HCT116 (cell line): Measurements from ENCODE around the gene NOC4L. TPM values are rescaled to one million over a fixed set of nuclear protein-coding genes. Genes with fewer than 3 reads are reported as not detected.

Source experiments
- ATAC-seq: fragments of 200-7000 bp; cut with Tn5 transposase; 2 replicates; pipeline ENCODE4 v1.9.1; 2020; ENCODE audit warnings: mild to moderate bottlenecking, moderate library complexity
- BruUV-seq: library from RNA; stranded (reverse); fragments of 400-500 nt; replicated peaks from 2 replicates; lab custom pipeline; 2021; lab: Mats Ljungman, UMichigan
- CTCF ChIA-PET: fragments of 300-600 bp; sonication (Branson Sonifier 250); formaldehyde crosslinking; loops from one replicate; lab custom pipeline; 2021; ENCODE audit warnings: antibody characterized with exemption; lab: Charles Lee
- POLR2A ChIA-PET: fragments of 300-600, 350-600 bp; sonication (Branson Sonifier 250); formaldehyde crosslinking; loops from one replicate; lab custom pipeline; 2021; ENCODE audit warnings: antibody characterized with exemption; lab: Charles Lee
- RAD21 ChIA-PET, 2 experiments: fragments of 300-600 bp; sonication (Branson Sonifier 250); formaldehyde crosslinking; loops; one replicate each; lab custom pipeline; 2023; ENCODE audit warnings: low total read pairs in 2 of 2; ENCODE audit not compliant: uncharacterized antibody in 2 of 2, unreplicated experiment in 2 of 2, low non-redundant PET in 1 of 2; lab: Charles Lee
- DNase-seq: peaks from one replicate; pipeline ENCODE4 v3.0.0-alpha.2; 2010; ENCODE audit warnings: low read depth, low spot score
- H2AFZ ChIP-seq: fragments of 200-600 bp; shearing (Covaris generic), sonication (generic); 2 replicates; pipeline ENCODE4 v1.6.1; 2017; ENCODE audit warnings: low read depth, mixed run types, mixed read lengths, antibody characterized with exemption, low read length; ENCODE audit not compliant: poor library complexity, severe bottlenecking
- H3K27ac ChIP-seq: 2 replicates; pipeline ENCODE4 v1.5.1; 2012; ENCODE audit warnings: low read depth, low read length
- H3K27me3 ChIP-seq: fragments of 200-600 bp; sonication (generic); 2 replicates; pipeline ENCODE4 v1.6.1; 2016; ENCODE audit warnings: mixed run types, low read length, mixed read lengths; ENCODE audit not compliant: insufficient read depth
- H3K36me3 ChIP-seq, 2 experiments: fragments of 200-500 bp in 1 of 2; fragments of 200-600 bp in 1 of 2; sonication (Bioruptor generic) in 1 of 2; sonication (generic) in 1 of 2; 2 replicates each; pipeline versions ENCODE4 v1.5.1 to v1.6.1; 2014 to 2016; ENCODE audit warnings: low read length in 2 of 2, inconsistent platforms in 1 of 2, mixed read lengths in 1 of 2, mixed run types in 1 of 2; ENCODE audit not compliant: insufficient read depth in 2 of 2, control insufficient read depth in 1 of 2
- H3K4me1 ChIP-seq, 2 experiments: fragments of 200-600 bp in 1 of 2; sonication (generic) in 1 of 2; 2 replicates each; pipeline versions ENCODE4 v1.5.1 to v1.6.1; 2012 to 2017; ENCODE audit warnings: low read length in 2 of 2, inconsistent platforms in 1 of 2, mild to moderate bottlenecking in 1 of 2, mixed read lengths in 1 of 2, mixed run types in 1 of 2, moderate library complexity in 1 of 2; ENCODE audit not compliant: insufficient read depth in 2 of 2, control insufficient read depth in 1 of 2
- H3K4me2 ChIP-seq: fragments of 200-600 bp; sonication (generic); 2 replicates; pipeline ENCODE4 v1.6.1; 2017; ENCODE audit warnings: mixed run types, low read length, mixed read lengths
- H3K4me3 ChIP-seq, 2 experiments: fragments of 200-600 bp in 1 of 2; sonication (generic) in 1 of 2; replicated peaks in 1 of 2; 2 replicates each; pipeline ENCODE4 v1.5.1; 2011 to 2016; ENCODE audit warnings: low read length in 2 of 2, control low read depth in 1 of 2, low read depth in 1 of 2, mild to moderate bottlenecking in 1 of 2, mixed read lengths in 1 of 2, mixed run types in 1 of 2
- H3K79me2 ChIP-seq: fragments of 200-600 bp; sonication (generic); 2 replicates; pipeline ENCODE4 v1.6.1; 2017; ENCODE audit warnings: mild to moderate bottlenecking, mixed run types, low read length, moderate library complexity, mixed read lengths; ENCODE audit not compliant: insufficient read depth
- H3K9ac ChIP-seq: fragments of 200-600 bp; sonication (generic); 2 replicates; pipeline ENCODE4 v1.6.1; 2016; ENCODE audit warnings: low read length, mixed read lengths
- H3K9me2 ChIP-seq: fragments of 200-600 bp; sonication (generic), shearing (Covaris generic); 2 replicates; pipeline ENCODE4 v1.6.1; 2017; ENCODE audit warnings: mixed run types, mild to moderate bottlenecking, moderate library complexity; ENCODE audit not compliant: insufficient read depth
- H3K9me3 ChIP-seq, 2 experiments: fragments of 200-500 bp in 1 of 2; fragments of 200-600 bp in 1 of 2; sonication (Bioruptor generic) in 1 of 2; sonication (generic) in 1 of 2; 2 replicates each; pipeline ENCODE4 v1.6.1; 2014 to 2017; ENCODE audit warnings: low read length in 2 of 2, mixed read lengths in 2 of 2, inconsistent platforms in 1 of 2, low read depth in 1 of 2, mild to moderate bottlenecking in 1 of 2, mixed run types in 1 of 2, moderate library complexity in 1 of 2; ENCODE audit not compliant: control insufficient read depth in 1 of 2, insufficient read depth in 1 of 2
- H4K20me1 ChIP-seq: fragments of 200-600 bp; sonication (generic), shearing (Covaris generic); 2 replicates; pipeline ENCODE4 v1.6.1; 2017; ENCODE audit warnings: mixed run types, mild to moderate bottlenecking, moderate library complexity; ENCODE audit not compliant: insufficient read depth
- ATF3 ChIP-seq: IDR thresholded peaks from 2 replicates; pipeline ENCODE4 v1.6.1; 2012
- CEBPB ChIP-seq: IDR thresholded peaks from 2 replicates; pipeline ENCODE4 v1.6.1; 2012; ENCODE audit warnings: low read depth
- EGR1 ChIP-seq: IDR thresholded peaks from 2 replicates; pipeline ENCODE4 v1.6.1; 2012; ENCODE audit warnings: low read depth
- ELF1 ChIP-seq: IDR thresholded peaks from 2 replicates; pipeline ENCODE4 v1.6.1; 2012; ENCODE audit warnings: low read depth, borderline replicate concordance
- FOSL1 ChIP-seq: IDR thresholded peaks from 2 replicates; pipeline ENCODE4 v1.6.1; 2012; ENCODE audit warnings: low read depth
- JUND ChIP-seq: IDR thresholded peaks from 2 replicates; pipeline ENCODE4 v1.6.1; 2012
- POLR2A ChIP-seq: IDR thresholded peaks from 2 replicates; pipeline ENCODE4 v1.7.0; 2011; ENCODE audit warnings: borderline replicate concordance; ENCODE audit not compliant: insufficient read depth, insufficient read length; ENCODE audit errors: extremely low read depth
- POLR2AphosphoS5 ChIP-seq: IDR thresholded peaks from 2 replicates; pipeline ENCODE4 v1.6.1; 2011; ENCODE audit warnings: mild to moderate bottlenecking, low read depth, low read length, moderate library complexity
- RAD21 ChIP-seq: IDR thresholded peaks from 2 replicates; pipeline ENCODE4 v1.6.1; 2012; ENCODE audit warnings: low read depth, mild to moderate bottlenecking
- SIN3A ChIP-seq: IDR thresholded peaks from 2 replicates; pipeline ENCODE4 v1.6.1; 2012; ENCODE audit warnings: low read depth
- SP1 ChIP-seq: IDR thresholded peaks from 2 replicates; pipeline ENCODE4 v1.6.1; 2012; ENCODE audit warnings: low read depth
- SRF ChIP-seq: IDR thresholded peaks from 2 replicates; pipeline ENCODE4 v1.6.1; 2012; ENCODE audit warnings: low read depth
- ZNF274 ChIP-seq: fragments of 200-500 bp; sonication (Bioruptor generic); IDR thresholded peaks from 2 replicates; pipeline ENCODE4 v1.6.1; 2014; ENCODE audit warnings: mild to moderate bottlenecking, low read depth, low read length, inconsistent platforms
- intact Hi-C: fragments of 100-400 bp; cut with micrococcal nuclease; formaldehyde crosslinking; loops from 2 replicates; pipeline ENCODE4 v1.10.0; 2022
- total RNA-seq: library from RNA; stranded (reverse); gene quantifications from one replicate; pipeline ENCODE4 v1.2.1, GENCODE V29; 2021; ENCODE audit not compliant: unreplicated experiment
- TF ChIP-seq, protein P1 (sequence below): IDR thresholded peaks from 2 replicates; pipeline ENCODE4 v1.6.1; 2012; ENCODE audit warnings: low read depth

The NOC4L gene
- total RNA-seq, 1 experiment from 2014 or later: 47.6 TPM

DNA sequence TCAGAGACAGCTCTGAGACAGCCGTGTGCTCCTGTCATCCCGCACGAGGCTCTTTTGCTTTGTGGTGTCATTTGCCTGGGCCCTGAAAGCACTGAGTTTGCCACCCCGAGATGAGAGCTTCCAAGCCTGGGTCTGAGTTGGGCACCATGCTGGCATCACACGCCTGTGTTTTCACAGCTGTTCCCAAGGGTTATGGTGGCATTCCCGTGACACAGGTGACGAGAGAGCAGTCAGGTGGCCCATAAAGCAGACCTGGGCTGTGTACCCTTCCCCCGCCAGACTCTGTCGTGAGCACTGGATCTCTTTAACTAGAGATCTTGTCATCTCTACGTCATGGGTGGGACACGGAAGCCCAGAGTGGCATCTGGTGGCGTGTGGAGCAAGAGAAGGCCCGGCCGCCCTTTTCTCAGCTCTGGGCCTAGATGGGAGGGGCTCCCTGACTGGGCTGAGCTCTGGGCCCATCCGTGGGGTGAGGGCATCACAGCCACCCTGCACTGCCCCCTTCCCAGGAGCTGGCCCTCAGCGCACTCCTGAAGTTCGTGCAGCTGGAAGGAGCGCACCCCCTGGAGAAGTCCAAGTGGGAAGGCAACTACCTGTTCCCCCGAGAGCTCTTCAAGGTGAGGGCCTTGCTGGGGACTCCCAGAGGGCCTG is 2.6 kb downstream of the NOC4L start:
- H3K79me2 ChIP-seq: peaks cover 58% of the 10 kb centered on the region
- H4K20me1 ChIP-seq: no peaks in the 10 kb centered on the region
- peaks cover 12 to 18% of the 10 kb centered on the region in 2 experiments; a peak in 3 of 4 replicates for H3K4me1 ChIP-seq
- no peak overlapping the region for H3K4me3 ChIP-seq
- BruUV-seq: no TSS peak
- ChIA-PET RAD21 (no interaction called here), CTCF (no interaction called here), POLR2A (no interaction called here)
- H3K9ac ChIP-seq: no peak overlapping the region
- no peak for ATAC-seq
- H3K36me3 ChIP-seq: peaks cover 2 to 21% of the 10 kb centered on the region in 2 experiments; a peak in 3 of 4 replicates
- DNase-seq: no peak
- TF ChIP-seq ATF3: no peak
- TF ChIP-seq ZNF274: no peak
- no peak for TF ChIP-seq SP1
- TF ChIP-seq SIN3A: no peak
- TF ChIP-seq FOSL1: no peak
- TF ChIP-seq POLR2AphosphoS5: no peak
- TF ChIP-seq SRF: no peak
- no peak for TF ChIP-seq ELF1
- intact Hi-C loops: no loop called here
- no peak overlapping the region for H3K4me2 ChIP-seq
- H2AFZ ChIP-seq: no peak overlapping the region
- H3K9me3 ChIP-seq: no peaks in the 10 kb centered on the region
- no peak overlapping the region for H3K27ac ChIP-seq
- no peaks in the 10 kb centered on the region for H3K9me2 ChIP-seq
- no peaks in the 10 kb centered on the region for H3K27me3 ChIP-seq

DNA sequence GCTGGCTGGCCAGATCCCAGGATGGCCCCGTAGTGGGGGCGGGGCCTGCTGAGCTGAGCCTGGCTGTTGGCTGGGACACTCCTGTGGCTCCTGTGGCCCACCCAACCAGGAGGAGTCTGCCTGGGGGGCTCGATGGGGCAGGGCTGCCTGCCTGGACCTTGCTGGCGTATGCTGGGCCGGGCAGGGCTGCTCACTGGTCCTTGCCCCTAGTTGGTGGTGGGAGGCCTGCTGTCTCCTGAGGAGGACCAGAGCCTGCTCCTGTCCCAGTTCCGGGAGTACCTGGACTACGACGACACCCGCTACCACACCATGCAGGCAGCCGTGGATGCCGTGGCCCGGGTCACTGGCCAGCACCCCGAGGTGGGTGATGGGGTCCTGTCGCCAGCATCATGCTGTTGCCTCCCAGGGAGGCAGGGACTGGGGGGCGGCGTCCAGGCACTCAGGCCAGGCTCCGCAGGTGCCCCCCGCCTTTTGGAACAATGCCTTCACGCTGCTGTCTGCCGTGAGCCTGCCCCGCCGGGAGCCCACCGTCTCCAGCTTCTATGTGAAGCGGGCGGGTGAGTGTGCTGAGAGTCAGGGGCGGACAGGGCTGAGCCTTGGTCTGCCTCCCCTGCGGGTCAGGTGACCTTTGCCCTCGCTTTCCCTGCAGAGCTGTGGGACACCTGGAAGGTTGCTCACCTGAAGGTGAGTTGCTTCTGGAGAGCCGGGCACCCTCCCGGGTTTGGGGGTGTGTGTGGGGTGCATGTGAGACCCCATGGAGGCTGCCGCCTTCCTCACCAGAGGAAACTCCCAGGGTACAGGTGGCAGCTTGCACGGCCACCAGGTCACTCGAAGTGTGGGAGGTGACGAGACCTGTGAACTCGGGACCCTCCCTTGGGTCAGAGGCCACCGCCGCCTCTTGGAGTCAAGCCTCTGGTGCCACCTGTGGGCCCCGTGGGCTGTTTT is 3.4 kb downstream of the NOC4L start:
- Histone ChIP-seq H3K79me2 (peaks cover 50% of the 10 kb centered on the region), H3K27me3 (no peaks in the 10 kb centered on the region), H3K4me1 (peaks cover 10 to 15% of the 10 kb centered on the region in 2 experiments; a peak in 3 of 4 replicates), H3K4me2 (no peak overlapping the region), H3K27ac (no peak overlapping the region), H2AFZ (no peak overlapping the region), H3K9ac (no peak overlapping the region), H3K36me3 (peaks cover 0 to 14% of the 10 kb centered on the region in 2 experiments; a peak in 2 of 4 replicates), H3K9me2 (no peaks in the 10 kb centered on the region), H4K20me1 (no peaks in the 10 kb centered on the region), H3K9me3 (no peaks in the 10 kb centered on the region), H3K4me3 (no peak overlapping the region)
- POLR2A ChIA-PET: no interaction called here
- CTCF ChIA-PET: no interaction called here
- intact Hi-C loops: no loop called here
- BruUV-seq: no TSS peak
- DNase-seq: no peak
- no peak for ATAC-seq
- RAD21 ChIA-PET: no interaction called here
- no peak for TF ChIP-seq ZNF274
- TF ChIP-seq CEBPB: no peak
- TF ChIP-seq, protein P1, sequence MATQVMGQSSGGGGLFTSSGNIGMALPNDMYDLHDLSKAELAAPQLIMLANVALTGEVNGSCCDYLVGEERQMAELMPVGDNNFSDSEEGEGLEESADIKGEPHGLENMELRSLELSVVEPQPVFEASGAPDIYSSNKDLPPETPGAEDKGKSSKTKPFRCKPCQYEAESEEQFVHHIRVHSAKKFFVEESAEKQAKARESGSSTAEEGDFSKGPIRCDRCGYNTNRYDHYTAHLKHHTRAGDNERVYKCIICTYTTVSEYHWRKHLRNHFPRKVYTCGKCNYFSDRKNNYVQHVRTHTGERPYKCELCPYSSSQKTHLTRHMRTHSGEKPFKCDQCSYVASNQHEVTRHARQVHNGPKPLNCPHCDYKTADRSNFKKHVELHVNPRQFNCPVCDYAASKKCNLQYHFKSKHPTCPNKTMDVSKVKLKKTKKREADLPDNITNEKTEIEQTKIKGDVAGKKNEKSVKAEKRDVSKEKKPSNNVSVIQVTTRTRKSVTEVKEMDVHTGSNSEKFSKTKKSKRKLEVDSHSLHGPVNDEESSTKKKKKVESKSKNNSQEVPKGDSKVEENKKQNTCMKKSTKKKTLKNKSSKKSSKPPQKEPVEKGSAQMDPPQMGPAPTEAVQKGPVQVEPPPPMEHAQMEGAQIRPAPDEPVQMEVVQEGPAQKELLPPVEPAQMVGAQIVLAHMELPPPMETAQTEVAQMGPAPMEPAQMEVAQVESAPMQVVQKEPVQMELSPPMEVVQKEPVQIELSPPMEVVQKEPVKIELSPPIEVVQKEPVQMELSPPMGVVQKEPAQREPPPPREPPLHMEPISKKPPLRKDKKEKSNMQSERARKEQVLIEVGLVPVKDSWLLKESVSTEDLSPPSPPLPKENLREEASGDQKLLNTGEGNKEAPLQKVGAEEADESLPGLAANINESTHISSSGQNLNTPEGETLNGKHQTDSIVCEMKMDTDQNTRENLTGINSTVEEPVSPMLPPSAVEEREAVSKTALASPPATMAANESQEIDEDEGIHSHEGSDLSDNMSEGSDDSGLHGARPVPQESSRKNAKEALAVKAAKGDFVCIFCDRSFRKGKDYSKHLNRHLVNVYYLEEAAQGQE: no peak
- TF ChIP-seq SP1: no peak
- no peak for TF ChIP-seq JUND
- no peak for TF ChIP-seq RAD21
- TF ChIP-seq POLR2A: no peak
- no peak for TF ChIP-seq SRF
- no peak for TF ChIP-seq EGR1
- no peak for TF ChIP-seq POLR2AphosphoS5
- no peak for TF ChIP-seq SIN3A
